Cerebellar cortex (tissue), 1 donor: ENCODE measurements around the gene SYTL3.
"Not testable (repeated sequence)": the region's sequence is repeated elsewhere in the genome, so short reads cannot be mapped to it uniquely, and the experiment has no call there.

Experiments used
- DNase-seq: peaks from one replicate; pipeline ENCODE4 v3.0.0-alpha.2; 2015; ENCODE audit warnings: low spot score

Gene SYTL3

DNA sequence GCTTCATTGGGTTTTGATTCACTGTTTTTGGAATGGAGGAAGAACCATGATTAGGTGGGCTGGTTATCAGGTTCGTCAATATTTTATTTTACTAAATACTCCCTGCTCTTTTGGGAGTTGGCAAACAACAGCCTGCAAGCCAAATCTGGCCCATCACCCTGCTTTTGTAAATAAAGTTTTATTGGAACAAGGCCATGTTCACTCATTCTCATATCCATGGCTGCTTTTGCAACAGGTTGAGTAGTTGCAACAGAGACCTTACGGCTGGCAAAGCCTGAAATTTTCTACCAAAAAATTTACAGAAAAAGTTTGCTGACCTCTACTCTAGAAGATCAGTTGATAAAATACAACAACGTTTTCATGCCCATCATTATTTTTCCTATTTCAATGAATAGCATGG, 45.1 kb downstream of the SYTL3 start:
- no peak for DNase-seq

DNA sequence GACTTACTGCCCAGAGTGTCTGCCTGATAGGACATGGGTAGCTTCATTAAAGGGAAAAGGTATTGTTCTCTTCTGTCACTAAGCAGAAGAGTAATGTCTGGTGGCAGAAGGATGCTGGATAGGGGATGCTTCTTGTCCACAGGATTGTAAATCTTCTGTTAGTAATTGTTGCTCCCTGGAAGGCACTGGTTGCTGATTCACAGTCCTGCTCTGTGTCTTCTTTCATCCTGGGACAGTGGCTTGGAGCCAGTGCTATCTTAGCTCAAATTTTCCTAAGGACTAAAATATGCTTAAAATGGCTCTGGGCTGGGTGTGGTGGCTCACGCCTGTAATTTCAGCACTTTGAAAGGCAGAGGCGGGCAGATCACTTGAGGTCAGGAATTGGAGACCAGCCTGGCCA, 48.0 kb downstream of the SYTL3 start:
- DNase-seq: no peak

DNA sequence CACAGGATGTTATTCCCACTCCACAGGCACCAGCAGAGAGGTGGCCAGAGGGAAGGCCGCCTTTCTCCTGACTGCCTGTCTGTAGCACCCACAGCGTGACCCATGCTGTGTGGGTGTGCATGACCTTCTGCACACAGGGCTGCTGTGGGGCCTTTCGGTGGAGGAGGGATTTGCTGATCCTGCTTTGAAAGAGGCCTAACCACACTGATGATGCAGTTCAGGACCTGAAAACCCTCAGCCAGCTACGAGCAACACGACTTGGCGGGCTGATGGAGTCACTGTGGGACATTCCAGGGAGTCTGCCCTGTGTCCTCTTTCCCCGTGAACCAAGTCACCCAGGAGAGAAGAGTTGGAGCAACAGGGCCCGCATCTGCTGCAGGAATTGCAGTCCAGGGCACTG, 49.1 kb downstream of the SYTL3 start:
- DNase-seq: no peak

DNA sequence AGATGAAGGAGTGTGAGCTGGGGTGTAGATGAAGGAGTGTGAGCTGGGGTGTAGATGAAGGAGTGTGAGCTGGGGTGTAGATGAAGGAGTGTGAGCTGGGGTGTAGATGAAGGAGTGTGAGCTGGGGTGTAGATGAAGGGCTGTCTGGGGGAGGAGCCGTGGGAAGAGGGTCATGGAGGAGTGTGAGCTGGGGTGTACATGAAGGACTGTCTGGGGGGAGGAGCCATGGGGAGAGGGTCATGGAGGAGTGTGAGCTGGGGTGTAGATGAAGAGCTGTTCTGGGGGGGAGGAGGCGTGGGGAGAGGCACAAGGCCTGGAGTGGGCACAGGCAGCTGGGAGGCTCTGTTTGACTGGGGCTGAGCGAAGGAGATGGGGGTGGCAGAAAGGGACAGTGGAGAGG, 51.4 kb downstream of the SYTL3 start:
- DNase-seq: not testable (repeated sequence)

DNA sequence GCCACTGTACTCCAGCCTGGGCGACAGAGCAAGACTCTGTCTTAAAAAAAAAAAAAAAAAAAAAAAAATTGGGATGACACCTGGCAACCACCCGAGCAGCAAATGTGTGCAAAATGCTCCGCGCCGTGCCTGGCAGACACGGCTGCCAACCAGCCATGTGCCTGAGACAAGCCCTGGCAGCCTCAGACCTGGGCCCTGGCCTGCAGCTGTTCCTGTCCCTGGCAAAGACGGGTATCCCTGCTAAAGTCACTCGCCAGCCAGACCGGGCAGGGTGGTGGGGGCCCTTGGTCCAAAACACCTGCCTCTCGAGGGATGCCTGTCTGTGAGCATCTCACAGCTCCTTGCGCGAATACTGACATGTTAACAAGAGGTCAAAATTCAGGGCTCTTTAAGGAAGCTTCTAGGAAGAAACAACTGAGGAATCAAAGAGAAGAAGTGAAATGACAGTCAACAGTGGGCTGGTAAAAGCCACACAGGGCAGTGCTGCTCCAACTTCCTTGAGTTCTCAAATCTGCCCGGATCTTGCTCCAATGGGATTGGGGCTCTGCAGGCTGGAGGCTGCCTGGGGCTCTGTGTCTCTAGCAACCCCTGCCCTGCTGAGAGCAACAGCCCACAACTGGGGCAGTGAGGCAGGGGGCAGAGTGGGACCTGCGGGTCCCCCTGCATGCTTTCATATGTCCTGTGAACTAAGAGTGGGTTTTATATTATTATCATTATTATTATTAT, 53.4 kb downstream of the SYTL3 start:
- peak; percentile 79 for DNase-seq

DNA sequence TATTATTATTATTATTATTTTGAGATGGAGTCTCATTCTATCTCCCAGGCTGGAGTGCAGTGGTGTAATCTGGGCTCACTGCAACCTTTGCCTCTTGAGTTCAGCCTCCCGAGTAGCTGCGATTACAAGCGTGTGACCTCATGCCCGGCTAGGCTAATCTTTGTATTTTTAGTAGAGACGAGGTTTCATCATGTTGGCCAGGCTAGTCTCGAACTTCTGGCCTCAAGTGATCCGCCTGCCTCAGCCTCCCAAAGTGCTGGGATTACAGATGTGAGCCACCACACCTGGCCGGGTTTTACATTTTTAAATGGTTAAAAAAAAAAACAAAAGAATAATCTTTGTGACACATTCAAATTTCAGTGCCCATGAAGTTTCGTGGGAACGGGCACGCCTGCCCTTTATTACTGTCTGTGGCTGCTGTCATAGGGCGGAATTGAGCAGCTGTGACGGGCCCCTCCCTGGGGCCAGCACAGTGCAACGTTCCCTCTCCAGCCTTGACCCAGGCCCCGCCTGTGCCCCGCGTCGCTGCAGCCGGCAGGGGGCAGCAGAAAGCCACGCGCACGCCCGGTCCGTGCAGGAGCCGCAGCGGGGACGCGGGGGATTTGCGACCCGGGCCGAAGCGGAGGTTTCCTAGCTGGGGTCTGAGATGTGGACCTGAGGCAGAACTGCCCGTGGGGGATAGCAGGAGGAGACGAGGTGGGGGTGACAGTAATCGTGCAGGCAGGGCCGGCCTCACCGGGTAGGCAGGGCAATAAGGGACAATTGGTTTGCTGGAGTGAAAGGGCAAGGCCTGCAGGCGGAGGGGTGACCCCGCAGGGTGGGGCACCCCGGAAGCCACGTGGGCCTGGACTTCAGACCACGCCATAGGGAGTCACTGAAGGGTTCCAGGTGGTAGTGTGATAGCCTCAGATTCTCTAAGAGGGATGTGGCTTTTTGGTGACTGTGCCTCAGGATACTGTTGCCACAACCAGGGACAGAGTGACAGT, 54.3 kb downstream of the SYTL3 start:
- DNase-seq: peak; percentile 34

DNA sequence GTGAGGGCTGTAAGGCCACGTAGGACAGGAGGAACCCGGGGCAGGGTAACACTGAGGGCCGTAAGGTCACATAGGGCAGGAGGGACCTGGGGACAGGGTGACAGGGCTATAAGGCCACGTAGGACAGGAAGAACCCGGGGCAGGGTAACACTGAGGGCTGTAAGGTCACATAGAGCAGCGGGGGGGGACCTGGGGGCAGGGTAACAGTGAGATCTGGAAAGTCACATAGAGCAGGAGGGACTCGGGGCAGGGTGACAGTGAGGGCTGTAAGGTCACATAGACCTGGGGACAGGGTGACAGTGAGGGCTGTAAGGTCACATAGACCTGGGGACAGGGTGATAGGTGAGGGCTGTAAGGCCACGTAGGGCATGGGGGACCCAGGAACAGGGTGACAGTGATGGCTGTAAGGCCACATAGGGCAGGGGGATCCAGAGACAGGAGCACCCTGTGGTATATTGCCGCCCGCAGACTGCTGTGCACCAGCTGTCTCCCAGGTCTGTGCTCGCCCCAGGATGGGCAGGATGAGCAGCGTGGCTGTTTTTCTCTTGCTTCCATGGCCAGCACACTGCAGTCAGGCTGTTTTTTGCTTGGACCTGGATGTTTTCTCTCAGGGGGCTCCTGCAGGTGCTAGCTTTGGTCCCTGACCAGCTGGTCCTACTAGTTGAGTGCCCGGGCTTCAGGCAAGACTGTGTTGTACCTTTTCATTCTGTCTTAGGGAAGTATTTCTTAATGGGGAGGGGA, 55.7 kb downstream of the SYTL3 start:
- no peak for DNase-seq

DNA sequence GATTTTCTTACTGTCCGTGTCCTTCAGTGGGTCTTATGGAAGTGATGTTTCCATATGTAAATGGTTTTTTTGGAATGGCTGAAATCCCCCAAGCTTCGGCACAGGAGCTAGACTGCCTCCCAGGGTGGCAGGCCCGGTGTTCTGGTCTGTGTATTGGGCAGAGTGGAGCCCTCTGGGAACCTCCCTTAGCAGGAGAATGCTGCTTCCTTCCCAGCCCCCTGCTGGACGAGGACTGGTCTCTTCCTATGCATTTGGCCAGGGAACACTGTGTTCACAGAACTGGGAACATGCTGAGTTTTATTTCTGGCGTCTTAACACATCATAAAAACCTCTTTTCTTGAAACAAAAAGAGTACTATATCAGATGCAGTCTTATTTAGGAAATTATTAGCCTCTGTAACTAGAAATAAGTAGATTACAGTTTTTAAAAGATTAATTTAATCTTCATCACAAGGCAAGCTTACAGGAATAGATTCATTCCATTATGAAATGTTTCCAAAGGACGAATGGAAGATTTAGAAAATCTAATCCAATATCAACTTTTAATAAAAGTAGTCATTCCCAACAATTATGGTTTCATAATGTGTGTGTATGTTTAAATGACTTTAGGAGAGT, 56.6 kb downstream of the SYTL3 start:
- DNase-seq: peak; percentile 51

DNA sequence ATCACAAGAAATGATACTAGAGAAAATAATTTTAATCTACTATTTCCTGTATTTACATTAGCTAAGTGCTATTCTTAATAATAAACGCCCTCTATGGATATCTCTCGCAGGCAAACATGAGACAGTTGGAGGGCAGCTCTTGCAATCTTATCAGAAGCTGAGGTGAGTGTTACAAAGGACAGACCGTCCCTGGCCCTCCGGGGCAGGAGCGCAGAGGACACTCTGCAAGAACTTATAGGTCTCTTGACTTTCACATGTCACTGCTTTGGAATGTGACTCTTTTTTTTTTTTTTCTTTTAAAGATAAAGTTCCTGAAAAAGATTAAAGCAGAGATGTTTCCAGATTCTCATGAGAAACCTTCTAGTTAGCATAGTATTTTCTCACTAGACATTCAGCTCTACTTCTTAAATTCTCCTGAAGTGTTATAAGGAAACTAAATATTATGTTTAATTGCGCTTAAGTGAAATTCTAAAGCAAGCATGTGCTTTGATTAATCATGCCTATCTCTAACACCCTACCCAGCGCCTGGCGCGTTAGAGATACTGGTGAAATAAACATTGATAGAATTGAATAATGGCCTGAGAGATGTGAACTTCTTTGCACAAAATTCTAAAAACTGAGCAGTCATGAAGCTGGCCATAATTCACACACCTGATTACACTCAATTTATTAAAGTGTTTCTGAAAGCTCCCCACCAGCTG, 57.4 kb downstream of the SYTL3 start:
- no peak for DNase-seq

DNA sequence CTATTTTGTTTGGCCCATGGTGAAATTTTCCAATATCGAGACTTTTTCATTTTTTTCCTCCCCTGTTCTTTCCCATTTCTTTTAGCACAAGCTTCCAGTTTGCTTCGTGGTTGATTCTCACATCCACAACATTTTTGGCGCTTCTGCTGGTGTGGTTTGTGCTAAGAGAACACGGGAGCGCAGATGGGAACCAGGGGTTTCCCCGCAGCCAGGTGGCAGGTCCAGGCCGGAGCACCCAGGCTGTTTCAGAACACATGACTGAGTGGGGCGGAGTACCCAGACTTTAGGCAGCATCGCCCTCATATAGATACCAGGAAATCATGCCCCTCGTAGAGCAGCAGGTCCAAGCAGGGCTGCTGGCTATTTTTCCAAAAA, 58.0 kb downstream of the SYTL3 start:
- no peak for DNase-seq

DNA sequence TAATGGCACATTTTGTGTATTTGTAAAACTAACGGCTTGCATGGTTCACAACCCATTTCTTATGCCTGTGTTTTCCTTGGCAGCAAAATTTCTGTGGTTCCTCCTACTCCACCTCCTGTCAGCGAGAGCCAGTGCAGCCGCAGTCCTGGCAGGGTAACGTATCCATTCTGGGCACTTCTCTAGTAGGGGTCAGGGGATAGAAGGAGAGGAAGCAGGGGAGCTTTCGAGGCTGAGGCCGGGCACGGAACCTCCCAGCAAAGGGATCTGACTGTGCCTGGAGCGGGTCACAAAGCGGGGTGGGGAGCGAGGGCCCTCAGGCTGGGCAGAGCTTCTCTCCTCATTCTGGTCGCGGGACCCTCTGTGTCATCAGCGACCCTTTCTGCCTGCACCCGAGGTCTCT, 58.4 kb downstream of the SYTL3 start:
- no peak for DNase-seq

DNA sequence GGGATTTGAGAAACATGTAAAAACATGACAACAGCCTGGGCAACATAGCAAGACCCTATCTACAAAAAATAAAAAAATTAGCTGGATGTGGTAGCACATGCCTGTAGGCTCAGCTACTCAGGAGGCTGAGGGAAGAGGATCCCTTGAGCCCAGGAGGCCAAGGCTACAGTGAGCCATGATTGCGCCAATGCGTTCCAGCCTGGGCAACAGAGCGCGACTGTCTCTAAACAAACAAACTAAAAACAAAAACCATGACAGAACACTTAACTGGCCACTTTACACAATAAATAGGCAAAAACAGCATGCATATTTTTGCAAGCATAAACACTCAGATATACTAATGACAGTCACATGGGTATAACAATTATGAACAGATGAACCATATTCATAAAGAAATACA, 60.0 kb downstream of the SYTL3 start:
- DNase-seq: no peak

DNA sequence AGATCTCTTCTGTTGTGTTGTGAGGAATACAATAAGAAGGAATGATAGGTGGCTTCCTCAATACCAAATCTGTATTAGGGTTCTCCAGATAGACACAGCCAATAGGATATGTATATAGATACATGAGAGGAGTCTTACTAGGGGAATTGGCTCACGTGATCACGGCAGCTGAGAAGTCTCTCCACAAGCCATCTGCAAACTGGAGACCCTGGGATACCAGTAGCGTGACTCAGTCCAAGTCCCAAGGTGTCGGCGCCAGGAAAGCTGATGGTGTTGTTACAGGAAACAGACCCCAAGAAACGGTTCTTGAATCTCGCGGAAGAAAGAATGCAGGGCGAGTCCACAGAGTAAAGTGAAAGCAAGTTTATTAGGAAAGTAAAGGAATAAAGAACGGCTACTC, 61.4 kb downstream of the SYTL3 start:
- no peak for DNase-seq

DNA sequence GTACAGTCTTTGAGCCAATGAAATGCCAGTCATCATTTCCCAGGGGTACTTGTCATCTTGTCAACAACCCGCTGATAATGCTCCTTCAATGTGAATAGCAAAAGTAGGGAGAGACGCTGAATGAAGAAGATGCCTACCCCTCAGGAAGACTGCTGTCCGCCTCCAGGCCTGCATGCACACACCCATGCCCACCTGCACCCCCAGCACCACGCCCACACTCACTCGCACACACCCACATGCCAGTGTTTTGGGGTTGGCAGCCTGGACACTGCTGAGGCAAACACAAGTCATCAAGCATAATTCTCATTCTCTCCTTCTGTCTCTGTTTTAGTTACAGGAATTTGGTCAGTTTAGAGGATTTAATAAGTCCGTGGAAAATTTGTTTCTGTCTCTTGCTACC, 63.6 kb downstream of the SYTL3 start:
- no peak for DNase-seq

DNA sequence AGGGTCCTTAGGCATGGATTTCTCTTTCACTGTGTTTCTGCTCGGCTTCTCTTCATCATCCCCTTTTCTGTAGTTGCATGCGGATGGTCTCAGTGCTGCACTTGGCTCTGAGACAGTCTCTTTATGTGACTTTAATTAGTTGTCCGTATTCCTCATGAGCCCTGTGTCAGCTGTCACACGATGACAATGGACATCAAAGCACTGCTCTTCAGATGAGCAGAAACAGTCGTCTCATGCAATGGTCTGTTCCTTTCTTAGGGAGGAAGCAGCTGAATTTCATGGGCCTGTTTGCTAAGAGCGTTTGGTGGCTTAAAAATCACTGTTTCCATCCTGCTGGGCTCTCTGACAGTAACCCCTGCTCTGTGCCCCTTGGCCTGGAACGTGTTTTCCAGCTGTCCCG, 64.9 kb downstream of the SYTL3 start:
- DNase-seq: no peak

DNA sequence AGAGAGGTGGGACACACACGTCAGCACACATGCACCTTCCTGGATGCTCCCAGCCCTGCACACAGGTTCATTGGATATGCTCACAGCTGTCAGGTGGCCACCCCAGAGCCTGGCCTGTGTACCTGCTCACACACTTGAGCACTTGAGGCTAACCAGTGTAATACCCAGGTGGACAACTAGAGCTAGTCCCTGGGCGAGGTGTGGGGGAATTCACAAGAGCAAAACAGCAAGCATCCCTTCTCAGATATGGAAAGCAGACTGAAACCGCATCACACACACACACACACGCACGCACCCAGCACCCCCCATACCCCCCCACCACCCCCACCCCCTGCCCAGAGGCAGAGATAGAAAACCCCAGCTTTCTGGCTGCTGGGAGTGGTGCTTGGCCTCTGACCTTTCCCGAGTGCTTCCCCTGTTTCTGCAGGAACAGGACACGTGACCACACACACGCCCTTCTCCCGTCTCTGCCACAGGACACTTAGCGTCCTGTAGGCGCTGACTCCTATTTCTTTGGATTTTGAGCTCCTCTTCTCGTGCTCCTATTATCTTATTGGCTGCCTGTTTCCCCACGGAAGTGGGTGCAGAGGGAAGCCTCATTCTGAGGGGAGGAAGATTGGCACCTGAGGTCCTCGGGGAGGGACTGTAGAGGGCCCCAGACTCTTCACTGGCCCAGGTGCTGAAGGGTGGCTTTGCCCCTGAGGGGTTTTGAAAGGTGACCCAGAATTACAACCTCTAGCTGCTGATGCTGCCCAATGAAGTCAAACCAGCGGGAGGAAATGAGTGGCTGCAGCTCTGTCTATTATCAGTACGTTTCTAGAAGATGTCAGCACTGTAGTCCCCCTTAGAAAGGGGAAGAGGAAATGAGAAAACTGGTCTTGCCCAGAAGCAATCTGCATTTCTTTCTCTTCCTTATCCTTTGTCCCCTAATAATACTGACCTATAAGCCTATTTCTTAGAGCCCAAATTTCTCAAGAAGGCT, 65.8 kb downstream of the SYTL3 start:
- no peak for DNase-seq

DNA sequence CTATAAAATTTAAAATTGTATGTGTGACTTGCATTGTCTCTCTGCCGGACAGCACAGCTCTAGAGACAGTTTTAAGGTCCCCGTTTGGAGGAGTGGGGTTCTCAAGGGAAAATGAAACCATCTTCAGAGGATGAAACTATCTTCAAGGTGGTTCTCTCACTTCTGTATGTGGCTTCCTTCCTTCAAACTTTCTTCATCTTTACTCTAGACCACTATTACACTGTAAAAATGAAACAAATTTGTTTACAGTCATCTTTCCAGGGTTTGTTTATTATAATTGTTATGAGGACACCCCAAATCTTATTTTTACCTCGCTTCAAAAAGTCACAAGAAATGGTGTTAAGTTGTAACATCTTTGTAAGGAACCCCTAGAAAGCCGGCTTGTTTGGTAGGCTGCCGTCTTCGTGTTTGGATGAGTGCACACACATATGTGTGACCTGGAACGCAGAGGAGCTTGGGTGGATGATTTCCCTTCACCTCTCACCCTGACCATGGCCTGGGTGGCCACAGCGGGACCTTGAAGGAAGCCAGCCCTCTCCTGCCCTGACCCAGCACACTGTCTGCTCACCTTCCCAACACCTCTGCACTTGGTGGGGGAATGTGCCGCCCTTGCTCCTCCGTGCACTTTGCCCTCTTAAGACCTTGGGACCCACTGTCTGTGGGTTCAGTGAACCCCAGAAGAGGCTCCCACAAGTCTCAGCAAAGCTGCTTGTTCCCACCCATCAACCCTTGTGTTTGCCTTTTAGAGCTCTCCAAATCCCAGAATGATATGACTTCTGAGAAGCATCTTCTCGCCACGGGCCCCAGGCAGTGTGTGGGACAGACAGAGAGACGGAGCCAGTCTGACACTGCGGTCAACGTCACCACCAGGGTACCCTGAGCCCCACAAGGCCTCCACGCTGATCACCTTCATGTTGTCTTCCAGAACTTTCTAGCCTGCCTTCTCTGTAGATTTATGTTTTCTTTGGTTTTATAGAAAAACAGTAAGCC, 67.8 kb downstream of the SYTL3 start:
- no peak for DNase-seq

DNA sequence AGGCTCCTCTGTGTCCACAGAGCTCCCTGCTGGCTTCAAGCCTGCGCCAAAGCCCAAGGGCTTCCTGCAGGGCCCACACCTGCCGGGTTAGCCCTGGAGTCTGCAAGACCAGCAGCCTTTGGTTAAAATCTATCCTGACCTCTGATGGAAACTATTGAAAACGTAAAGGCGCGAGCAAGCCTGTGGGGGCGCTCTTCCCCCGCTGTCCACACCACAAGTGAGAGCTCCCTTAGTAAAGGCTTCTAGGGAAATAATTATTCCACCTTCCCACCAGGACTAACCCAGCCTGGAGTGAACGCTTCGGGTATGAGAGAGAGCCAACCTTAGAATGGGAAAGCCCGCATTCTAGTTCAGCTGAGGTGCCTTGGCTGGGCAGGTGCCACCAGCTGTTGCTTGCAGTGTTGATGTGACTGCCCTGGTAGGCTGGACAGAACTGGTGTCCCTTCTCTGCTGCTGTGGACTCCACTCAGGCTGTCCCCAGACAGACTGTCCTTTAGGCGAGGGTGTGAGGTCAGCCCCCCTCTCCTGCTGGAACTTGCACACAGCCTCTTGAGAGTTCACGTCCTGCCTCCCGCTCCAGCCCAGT, 68.7 kb downstream of the SYTL3 start:
- DNase-seq: peak; percentile 63
